ENCODE measurements around the gene ZNF652.

GRCh38 chr17:49386373-49386772 lies 24.3 kb upstream of the ZNF652 start:
- TF ChIP-seq CTCF (conservative IDR thresholded peaks at IDR 0.05 in 1 of 2, IDR thresholded peaks at IDR 0.05 in 1 of 2; ENCODE audit: low read depth in 1 of 2, low read length in 2 of 2) (no peak), EZH2 (IDR thresholded peaks at IDR 0.05; ENCODE audit: low read length, missing control alignments) (no peak)
